NCI-H446 (cell line): ENCODE measurements around the gene PPM1N.

Experiments used
- DNase-seq, 2 experiments: peaks; one replicate each; lab custom pipeline; 2025; lab: John Stamatoyannopoulos, UW

The PPM1N gene

DNA sequence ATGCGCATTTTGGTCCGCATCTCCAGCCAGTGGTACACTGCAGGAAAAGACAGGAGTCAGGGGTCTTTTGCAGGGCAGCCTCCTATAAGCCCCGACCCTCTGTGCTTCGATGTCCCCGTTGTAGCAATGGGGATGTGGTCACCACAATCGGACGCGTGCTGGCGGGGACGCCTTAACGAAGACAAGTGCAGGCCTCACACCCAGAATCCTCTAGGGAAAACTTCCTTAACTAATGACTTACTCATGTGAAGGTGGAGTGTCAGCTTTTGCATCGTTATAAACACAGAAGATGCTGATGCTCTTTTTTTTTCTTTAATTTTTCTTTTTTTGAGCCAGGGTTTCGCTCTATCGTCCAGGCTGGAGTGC, 31.2 kb downstream of the PPM1N start:
- DNase-seq = no peak

DNA sequence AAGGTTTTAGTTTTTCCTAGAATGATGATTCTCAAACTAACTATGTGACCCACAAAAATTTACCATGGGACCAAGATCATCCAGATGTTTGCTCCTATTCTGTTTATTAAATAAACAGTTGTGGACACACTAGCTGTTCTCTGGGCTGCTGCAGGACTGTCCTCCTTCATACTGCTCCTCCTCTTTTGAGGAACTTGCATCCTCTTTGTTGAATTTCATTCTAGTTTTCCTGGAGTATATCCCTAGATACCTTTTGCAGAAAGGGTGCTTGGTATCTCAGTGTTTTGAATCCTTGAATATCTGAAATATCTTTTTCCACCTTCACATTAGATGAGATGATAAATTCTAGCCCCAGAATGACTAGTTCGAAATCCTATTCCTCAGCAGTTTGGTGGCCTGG, 33.1 kb downstream of the PPM1N start:
- no peak for DNase-seq

DNA sequence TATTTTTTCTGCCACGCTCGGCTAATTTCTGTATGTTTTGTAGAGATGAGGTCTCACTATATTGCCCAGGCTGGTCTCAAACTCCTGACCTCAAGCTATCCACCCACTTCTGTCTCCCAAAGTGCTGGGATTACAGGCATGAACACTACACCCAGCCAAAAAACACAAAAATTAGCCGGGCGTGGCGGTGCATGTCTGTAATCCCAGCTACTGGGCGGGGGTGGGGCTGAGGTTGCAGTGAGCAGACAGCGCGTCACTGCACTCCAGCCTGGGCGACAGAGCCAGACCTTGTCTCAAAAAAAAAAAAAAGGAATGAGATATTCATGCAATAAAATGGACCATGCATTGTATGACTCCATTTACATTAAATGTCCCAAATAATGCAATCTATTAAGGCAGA, 41.2 kb downstream of the PPM1N start:
- no peak for DNase-seq

DNA sequence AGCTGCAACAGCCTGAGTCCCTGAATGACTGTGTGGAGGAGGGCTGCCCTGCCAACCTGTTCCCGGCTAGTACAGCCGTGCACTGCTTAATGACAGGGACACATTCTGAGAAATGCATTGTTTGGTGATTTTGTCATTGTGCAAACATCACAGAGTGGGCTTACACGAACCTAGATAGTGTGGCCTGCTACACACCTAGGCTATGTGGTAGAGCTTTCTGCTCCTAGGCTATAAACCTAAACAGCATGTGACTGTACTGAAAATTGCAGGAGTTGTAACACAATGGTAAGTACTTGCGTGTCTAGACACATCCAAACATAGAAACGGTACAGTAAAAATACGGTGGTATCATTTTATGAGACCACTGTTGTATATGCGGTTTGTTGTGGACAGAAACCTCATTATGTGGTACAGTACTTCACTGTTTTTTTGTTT, 44.0 kb downstream of the PPM1N start:
- no peak for DNase-seq

DNA sequence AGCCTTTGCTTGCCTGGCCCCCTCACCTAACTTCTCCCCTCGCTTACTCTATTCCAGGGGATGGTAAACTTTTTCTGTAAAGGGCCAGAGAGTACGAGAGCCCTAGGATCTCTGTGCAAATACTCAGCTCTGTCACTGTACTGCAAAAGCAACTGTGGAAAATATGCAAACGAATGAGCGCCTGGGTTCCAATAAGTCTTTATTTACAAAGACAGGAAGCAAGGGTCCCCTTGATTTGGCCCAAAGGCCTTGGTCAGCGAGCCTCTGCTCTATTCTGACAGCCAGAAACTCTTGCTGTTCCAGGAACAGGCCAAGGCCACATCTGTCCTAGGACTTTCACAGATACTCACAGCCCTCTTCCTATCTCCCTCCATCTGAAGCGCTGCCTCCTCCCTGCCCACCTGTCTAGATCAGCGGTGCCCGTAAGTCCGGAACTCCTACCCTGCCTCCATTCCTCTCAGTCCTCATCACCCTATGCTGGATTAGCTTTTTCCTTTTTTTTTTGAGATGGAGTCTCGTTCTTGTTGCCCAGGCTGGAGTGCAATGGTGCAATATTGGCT, 49.0 kb downstream of the PPM1N start:
- DNase-seq = no peak

DNA sequence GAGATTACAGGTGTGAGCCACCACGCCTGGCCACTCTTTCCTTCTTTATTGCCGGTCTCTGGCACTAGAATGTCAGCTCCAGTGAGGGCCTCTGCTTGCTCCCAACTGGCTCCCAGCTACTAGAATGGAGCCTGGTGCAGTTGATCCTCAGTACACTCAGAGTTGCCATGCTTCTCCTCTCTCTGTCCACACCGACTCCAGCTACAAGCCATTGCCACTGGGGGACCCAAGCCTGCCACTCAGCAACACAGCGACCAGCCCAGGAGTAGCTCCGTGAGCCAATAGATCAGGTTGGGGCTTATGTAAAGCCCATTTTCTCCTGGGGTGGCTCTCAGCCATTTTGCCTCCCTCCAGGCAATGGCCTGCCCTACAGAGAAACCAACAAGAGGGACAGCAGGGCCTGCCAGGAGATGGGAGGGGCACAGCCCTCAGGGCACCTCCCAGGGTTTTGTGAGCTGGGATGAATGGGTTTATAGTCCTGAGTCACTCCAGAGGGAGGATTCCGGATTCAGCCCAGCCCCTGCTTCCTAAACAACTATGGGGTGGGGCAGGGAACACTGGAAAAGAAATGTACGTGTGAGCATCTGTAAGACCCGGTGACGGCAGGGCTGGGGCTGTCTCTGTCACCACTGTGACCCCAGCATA, 49.8 kb downstream of the PPM1N start:
- no peak for DNase-seq
